Stimulated activated CD4-positive, alpha-beta T cell treated with anti-CD3 and anti-CD28 coated beads, TNF-alpha, amount 100 ng/mL, for 48 hours (primary cell): ENCODE measurements around the gene ATP8A1.
"Not testable (repeated sequence)": the region's sequence is repeated elsewhere in the genome, so short reads cannot be mapped to it uniquely, and the experiment has no call there.

Experiments used
- DNase-seq, 3 donors: peaks; one replicate each; pipeline ENCODE4 v3.0.0-alpha.2; 2020; ENCODE audit warnings: low read depth in 3 of 3

Gene ATP8A1

GRCh38 chr4:42411803-42412202 lies 245.1 kb downstream of the ATP8A1 start:
- no peak for DNase-seq

DNA sequence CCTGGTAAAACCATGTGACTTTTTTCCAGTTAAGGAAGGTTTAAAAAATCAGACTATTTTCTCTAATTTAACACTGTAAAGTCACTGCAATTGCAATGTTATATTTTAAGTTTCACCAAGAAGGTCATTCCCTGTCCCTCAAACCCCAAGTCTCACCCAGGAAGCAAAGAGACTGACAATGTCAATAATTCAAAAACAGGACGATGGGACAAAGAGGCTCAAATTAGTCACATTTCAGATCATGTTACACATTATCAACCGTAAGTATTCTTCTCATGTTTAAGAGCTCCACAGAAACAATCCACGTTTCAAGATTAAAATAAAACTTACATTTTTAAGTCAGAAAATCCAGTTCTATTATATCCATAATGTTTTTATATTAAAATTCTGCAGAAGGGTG lies 246.5 kb downstream of the ATP8A1 start:
- DNase-seq = no peak

GRCh38 chr4:42404001-42404400 lies 252.9 kb downstream of the ATP8A1 start:
- DNase-seq = no peak

DNA sequence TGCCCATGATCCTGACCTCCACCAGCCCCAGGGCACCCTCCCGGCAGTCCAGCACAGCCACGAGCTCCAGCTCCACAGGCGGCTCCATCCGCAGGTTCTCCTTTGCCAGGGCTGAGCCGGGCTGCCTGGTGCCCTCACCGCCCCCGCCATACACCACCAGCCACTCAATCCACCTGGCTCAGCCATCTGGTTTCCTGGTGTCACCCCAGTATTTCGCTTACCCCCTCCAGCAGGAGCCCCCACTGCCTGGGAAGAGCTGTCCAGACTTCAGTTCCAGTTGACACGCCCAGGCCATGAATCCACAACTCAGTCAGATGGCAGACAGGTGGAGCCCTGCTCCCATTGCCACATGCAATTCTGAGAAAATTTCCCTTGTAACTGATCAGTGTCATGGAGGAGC lies 255.7 kb downstream of the ATP8A1 start:
- no peak for DNase-seq

- no peak for DNase-seq
Observed at GRCh38 chr4:42399393-42399792, 257.5 kb downstream of the ATP8A1 start.

- no peak for DNase-seq
Observed at GRCh38 chr4:42398871-42399331, 258.0 kb downstream of the ATP8A1 start.

- no peak for DNase-seq
Observed at GRCh38 chr4:42398171-42398870, 258.6 kb downstream of the ATP8A1 start.

DNA sequence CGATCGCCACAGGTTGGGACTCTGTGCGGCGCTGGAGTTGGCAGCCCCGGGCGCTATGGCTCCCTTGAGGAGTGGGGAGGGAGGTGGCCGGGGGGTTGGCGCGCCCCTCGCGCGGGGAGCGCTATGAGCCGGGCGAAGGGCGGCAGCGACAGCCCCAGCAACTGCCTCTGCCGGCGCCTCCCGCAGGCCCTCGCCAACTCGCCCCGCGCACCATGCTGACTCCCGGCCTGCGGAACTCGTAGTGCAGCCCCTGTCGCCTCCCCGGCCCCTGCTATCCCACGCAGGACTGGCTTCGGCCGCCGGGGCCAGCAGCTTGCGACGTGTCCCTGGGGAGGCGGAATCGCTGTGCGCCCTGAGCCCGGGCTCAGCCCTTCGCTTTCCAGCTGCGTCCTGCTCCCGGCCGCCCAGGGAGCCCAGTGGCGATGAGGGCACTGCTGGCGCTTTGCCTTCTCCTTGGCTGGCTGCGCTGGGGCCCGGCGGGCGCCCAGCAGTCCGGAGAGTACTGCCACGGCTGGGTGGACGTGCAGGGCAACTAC lies 259.2 kb downstream of the ATP8A1 start:
- DNase-seq = no peak

GRCh38 chr4:42396752-42397634 lies 259.9 kb downstream of the ATP8A1 start, which contains the start of gene SHISA3:
SHISA3 (plus strand) TSS chr4:42397488; CDS start chr4:42398057, 569 bp downstream.
- no peak for DNase-seq

DNA sequence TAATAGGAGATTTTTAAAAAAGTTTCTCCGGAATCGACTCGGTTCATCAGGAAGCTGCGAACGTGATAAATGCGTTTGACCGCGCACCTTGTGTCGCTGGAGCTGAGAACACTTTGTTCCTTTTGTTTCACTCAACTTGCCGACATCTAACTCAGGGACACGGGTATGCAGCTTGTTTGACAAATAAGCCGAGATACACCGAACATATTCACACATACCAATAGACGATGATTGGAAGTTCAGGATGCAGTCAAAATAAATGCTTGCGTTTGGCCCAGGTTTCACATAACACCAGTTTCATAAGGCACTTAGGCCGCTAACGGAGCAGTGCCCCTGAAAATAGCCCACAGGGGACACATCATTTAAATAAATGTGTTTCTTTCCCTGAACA lies 260.5 kb downstream of the ATP8A1 start:
- DNase-seq = no peak

GRCh38 chr4:42395595-42395994 lies 261.3 kb downstream of the ATP8A1 start:
- DNase-seq = no peak

- no peak for DNase-seq
Observed at GRCh38 chr4:42392436-42392835, 264.5 kb downstream of the ATP8A1 start.

- DNase-seq = no peak
Observed at GRCh38 chr4:42391981-42392380, 264.9 kb downstream of the ATP8A1 start.

DNA sequence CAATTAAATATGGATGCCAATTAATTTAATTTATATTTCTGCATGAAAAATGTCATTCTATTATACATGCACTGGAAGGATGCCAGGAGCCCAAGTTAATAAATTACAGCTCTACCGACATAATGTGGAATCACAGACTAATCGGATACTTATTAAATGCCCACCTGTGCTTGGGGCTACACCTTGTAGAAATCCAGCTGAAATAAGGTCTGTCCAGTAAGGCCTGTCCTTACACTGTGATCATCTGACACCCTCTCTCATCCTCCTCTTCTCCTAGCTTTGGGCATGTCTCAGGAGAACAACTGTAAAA lies 265.6 kb downstream of the ATP8A1 start:
- no peak for DNase-seq

- DNase-seq = no peak
Observed at GRCh38 chr4:42390622-42391354, 266.1 kb downstream of the ATP8A1 start.

- DNase-seq = no peak
Observed at GRCh38 chr4:42385516-42385915, 271.4 kb downstream of the ATP8A1 start.

GRCh38 chr4:42381666-42382065 lies 275.2 kb downstream of the ATP8A1 start:
- no peak for DNase-seq

GRCh38 chr4:42377497-42377896 lies 279.4 kb downstream of the ATP8A1 start:
- DNase-seq = no peak

- DNase-seq = not testable (repeated sequence)
Observed at GRCh38 chr4:42372303-42372702, 284.6 kb downstream of the ATP8A1 start.

DNA sequence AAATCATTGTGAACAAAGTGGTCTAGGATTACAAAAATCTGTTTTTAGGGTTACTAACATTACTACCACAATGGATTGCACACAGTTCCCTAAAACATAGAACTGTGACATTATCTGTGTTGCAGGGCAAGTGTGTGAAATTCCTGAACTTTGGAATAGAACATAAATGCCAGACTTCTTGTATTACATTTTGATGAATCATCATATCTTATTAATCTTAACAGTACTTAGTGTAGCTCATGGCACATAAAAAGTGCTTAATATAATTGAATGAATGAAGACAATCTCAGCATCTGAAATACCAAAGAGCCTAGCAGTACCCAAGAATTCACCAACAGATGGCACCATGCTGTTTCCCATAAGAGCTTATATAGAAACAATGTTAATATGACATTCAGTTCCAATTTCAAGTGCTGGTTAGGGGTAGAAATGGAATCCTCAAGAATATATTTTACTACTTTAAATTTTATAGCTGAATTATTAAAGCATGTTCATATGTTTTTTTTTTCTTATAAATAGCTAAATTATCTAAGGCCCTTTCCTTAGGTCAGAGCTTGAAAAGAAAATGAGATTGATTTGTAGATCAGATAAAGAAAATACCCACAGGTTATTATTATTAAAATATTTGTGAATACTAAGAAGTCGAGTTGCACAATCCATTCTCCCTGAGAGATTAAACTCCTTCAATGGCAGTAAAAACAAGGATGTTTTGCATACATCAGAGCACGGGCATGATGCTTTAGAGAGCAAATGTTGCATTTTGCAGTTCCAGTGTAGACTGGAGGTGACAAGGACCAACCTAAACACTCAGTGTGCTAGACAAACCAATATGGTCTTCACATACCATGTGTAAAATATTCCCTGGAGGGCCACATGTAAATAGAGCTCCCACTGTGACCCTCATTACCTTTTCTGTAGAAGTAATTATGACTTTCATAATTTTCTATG lies 285.3 kb downstream of the ATP8A1 start:
- no peak for DNase-seq

DNA sequence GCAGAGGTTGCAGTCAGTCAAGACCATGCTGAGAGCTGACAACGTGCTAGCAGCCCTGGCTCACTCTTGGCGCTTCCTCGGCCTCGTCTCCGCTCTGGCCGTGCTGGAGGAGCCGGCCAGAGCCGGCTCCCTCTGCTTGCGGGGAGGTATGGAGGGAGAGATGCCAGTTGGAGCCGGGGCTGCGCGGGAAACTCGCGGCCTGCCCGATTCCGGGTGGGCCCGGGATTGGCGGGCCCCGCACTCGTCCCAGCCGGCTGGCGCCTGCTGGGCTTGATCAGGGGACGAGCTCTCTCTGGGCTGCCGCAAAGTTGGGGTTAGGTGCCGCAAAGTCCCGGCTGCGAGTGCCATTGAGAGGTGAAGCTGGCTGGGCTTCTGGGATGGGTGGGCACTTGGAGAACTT lies 287.4 kb downstream of the ATP8A1 start:
- no peak for DNase-seq
